HS-27A (cell line): ENCODE measurements around the gene ZNF331.
"Not testable (repeated sequence)": the region's sequence is repeated elsewhere in the genome, so short reads cannot be mapped to it uniquely, and the experiment has no call there.

Experiments
- DNase-seq: peaks from one replicate; pipeline ENCODE4 v3.0.0-alpha.2; 2012; ENCODE audit warnings: low read depth, missing footprints

The ZNF331 gene

DNA sequence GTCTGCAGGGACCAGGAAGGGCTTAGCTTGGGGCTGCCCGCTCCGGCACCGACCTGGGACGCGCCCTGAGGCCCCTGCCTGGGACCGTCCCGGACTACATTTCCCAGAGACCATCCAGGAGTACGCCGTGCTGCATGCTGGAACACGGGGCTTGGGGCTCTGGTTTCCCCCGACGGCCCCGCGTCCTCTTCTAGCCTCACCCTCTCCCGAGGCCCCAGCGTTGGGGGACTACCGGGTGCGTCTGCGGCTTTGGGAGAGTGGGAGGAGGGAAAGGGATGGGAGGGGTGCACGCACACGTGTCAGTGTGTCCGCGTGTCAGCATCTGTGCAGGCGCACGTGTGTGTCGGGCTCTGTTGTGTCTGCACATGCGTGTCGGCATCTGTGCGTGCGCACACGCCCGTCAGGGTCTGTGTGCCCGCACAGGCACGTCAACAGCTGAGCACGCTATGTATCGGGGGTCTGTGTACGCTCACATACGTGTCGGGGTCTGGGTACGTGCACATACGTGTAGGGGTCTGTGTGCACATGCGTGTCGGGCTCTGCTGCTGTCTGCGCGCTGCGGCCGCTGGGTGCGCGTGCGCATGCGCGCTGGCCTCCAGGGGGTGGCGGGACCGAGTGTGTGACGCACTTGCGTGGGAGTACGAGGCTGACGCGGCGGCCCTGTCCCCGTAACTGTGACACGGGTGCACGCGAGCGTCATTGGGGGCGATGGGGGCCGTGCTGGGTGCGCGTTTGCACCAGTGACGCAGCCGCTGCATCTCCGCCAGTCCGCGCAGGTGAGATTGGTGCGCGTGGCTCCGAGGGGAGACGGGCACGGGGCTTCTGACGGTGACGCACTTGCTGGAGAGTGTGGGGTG, at the start of gene ZNF331:
ZNF331 (plus strand) TSS at position 625 of the 857 bp plus-strand sequence. CDS start 31,232 bp downstream, outside the sequence.
- DNase-seq, result no peak

DNA sequence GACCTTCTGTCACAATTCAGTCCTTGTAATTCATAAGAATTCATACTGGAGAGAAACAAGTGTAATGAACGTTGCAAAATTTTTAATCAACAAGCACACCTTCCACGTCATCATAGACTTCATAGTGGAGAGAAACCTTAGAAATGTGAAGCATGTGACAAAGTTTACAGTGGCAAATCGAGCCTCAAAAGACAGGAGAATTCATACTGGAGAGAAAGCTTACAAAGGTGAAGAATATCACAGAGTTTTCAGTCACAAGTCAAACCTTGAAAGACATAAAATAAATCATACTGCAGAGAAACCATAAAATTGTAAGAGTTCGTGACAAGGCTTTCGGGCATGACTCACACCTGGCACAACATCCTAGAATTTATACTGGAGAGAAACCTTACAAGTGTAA, 45.8 kb upstream of the ZNF331 start:
- DNase-seq, result no peak

DNA sequence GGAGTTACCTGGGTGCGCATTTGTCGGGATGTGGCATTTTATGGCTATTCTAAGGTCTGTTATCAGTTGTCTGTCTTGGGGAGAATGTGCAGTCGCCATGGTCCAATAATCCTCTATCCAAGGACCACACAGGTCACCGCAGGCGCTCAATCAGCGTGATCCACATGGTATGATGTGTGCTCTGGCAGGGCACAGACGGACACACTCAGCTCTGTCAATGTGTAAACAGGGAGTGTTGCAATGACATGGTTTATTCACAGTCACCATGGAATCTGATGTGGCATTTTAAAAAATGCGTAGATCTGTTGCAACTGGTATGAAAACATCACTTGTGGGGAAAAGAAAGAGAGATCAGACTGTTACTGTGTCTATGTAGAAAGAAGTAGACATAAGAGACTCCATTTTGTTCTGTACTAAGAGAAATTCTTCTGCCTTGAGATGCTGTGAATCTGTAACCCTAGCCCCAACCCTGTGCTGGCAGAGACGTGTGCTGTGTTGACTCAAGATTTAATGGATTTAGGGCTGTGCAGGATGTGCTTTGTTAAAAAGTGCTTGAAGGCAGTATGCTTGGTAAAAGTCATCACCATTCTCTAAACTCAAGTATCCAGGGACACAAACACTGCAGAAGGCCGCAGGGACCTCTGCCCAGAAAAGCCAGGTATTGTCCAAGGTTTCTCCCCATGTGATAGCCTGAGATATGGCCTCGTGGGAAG, 40.5 kb upstream of the ZNF331 start:
- not testable (repeated sequence) for DNase-seq

DNA sequence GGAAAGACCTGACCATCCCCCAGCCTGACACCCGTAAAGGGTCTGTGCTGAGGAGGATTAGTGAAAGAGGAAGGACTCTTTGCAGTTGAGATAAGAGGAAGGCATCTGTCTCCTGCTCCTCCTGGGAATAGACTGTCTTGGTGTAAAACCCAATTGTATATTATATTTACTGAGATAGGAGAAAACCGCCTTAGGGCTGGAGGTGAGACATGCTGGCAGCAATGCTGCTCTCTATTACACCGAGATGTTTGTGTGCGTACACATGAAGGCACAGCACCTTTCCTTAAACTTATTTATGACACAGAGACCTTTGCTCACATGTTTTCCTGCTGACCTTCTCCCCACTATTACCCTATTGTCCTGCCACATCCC, 39.9 kb upstream of the ZNF331 start:
- DNase-seq, result not testable (repeated sequence)

DNA sequence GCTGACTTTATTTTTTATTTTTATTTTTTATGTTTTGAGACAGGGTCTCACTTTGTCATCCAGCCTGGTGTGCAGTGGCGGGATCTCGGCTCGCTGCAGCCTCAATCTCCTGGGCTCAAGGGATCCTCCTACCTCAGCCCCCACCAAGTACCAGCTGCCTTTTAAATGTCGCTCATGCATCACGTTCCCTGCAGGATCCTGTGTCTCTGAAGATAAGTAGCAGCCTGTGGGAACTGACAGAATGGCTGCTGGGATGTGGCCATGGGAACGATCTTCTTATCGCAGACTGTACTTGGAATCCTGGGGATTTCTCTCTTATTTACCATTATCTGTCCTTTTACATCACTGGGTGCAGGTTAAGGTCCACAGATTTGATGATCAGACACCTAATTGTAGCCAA, 34.8 kb upstream of the ZNF331 start:
- not testable (repeated sequence) for DNase-seq

DNA sequence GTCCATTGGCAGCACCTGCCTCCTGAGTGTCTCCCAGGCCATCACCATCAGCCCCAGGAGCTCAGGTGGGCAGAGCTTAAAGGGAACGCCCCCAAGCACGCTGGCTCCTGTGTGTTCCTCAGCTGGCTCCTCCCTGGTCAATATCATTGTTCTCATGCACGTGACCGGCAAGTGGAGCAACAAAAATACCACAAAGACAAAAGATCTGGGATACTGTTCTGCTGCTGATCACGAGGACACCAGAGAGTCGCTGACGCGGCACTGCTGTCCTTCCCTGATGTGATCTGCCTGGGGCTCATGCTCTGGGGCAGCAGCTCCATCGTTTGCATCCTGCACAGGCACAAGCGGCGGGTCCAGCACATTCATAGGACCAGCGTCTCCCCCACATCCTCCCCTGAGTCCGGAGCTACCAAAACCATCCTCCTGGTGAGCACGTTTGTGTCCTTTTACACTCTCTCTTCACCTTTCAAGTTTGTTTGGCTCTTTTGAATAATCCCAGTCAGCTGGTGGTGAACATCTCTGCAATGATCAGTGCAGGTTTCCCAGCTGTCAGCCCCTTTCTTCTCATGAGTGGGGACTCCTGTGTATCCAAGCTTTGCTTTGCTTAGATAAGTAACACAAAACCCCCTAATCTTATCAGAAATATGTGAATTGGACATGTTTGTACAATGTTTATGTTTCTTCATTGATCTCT, 34.1 kb upstream of the ZNF331 start:
- not testable (repeated sequence) for DNase-seq

DNA sequence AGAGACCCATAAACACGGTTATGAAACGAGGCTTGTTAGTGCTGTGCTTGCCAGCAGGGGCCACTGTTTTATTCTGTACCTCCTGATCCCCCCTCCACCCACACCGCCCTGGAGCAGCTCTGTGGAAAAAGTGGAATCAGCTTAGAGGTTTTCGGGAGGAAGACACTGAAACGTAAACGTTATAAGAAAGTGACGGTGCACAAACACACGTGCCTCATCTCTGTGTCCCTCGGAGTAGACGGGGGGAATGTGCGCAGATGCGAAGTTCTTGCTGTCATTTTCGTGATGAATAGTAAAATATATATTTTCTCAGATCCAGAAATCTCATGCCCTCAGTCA, 33.6 kb upstream of the ZNF331 start:
- not testable (repeated sequence) for DNase-seq

DNA sequence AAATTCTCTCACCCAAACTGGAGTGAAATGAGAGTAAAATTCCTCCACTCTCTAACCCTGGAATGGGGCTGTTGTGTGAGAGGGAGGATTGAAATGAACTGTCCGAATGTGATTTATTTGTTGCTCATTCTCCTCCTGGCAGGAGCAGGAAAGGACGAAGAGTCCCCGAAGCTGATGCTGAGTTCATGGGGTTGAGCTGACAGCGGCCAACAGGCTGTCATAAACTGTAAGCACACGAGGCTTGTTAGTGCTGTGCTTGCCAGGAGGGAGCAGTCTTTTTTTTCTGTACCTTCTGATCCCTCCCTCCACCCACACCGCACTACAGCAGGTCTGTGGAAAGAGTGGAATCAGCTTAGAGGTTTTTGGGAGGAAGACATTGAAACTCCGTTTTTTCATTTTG, 33.1 kb upstream of the ZNF331 start:
- no peak for DNase-seq

DNA sequence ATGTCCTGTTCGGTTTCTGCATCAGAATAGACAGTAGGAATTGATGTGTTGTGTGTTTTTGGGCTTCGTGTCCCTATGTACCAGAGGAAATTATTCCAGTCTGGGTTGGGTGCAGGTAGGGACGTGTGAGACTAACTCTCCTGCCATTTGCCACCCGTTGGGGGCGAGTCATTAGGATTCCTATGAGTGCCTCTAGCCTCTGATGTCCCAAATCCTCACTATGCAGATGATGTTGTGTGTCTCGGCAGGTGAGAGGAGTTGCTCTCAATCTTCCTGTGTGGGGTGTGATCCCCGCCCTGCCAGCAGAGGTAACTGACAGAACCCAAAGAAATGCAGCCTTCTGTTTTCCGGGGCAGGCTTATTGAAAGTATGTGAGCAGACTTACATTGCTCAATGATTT, 31.2 kb upstream of the ZNF331 start:
- no peak for DNase-seq

DNA sequence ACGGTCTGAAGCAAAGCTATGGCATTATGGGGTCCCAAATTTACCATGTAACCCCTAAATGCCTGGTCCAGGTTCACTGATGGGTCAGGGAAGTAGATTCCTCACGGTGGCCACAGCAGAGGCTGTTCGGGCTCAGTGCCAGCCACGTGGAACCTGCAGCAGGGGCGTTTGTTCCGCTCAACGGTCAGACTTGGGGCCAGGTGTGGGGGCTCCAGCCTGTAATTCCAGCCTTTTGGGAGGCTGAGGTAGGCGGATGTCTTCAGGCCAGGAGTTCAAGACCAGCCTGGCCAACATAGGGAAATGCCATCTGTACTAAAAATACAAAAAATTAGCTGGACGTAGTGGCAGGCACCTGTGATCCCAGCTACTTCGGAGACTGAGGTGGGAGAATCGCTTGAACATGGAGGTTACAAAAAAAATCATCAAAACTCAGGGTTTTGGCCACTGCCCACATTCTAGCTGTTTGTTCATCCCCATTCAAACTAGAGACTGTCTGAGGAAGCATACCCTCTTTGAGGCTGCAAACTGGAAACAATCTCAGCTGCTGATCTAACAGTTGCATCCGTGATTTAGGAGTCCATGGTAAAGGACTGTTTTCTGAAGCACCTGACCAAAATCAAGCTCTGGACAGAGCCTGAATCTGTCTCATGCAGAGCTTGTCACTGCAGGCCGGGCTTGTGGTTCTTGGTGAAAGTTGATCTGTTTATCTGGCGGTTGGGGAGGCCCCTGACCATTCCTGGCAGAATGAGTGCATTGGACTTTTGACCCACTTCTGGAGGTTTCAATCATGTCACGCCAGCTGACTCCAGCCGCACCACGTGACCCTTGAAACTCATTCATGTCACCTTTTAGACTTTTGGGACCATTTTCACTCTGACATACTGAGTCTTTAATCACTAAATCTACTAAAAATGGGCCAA, 30.2 kb upstream of the ZNF331 start:
- peak; percentile 34 for DNase-seq

DNA sequence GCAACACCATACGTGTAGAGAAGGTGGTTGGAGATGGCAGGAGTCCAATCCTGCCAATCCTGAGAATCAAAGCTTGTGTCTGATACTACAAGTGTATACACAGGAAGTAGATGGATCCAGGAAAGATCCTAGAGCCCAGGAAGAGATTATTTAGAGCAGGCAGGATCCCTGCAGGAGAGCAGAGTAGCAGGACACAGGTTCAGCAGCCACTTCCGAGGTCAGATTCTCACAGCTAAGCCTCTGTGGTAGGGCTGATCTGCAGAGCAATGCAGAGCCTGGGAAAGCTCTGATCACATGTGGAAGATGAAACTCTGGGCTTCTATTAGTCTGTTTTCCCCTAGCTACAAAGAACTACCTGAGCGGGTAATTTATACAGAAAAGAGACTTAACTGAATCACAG, 28.5 kb upstream of the ZNF331 start:
- DNase-seq, result no peak

DNA sequence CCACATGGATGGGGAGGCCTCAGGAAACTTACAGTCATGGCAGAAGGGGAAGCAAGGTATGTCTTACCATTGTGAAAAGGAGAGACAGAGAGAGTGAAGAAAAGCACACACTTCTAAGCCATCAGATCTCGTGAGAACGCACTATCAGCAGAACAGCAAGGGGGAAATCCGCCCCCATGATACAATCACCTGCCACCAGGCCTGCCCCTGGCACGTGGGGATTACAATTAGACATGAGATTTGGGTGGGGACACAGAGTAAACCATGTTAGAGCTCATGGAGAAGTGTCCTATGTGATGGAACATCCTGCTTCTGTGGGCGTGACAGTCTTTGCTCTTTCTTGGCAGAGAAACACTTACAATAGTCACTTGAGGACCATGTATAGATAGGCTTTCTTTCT, 28.1 kb upstream of the ZNF331 start:
- DNase-seq, result no peak

DNA sequence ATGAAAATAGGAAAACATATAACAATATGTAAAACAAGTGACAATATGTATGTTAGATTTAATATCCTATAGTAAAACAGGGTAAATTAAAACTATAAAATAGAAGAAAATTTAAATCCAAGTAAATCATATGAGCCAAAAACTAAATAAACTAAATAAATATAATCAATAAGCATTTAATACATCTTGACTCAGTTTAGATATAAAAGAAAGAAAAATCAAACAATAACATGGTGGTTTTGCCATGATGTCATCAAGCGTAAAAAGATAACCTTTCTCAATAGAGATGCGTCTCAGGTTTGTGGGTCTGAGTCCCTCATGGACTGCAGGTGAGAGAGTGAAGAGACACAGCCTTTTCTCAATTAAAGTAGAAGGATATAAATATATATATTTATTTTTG, 26.6 kb upstream of the ZNF331 start:
- no peak for DNase-seq

DNA sequence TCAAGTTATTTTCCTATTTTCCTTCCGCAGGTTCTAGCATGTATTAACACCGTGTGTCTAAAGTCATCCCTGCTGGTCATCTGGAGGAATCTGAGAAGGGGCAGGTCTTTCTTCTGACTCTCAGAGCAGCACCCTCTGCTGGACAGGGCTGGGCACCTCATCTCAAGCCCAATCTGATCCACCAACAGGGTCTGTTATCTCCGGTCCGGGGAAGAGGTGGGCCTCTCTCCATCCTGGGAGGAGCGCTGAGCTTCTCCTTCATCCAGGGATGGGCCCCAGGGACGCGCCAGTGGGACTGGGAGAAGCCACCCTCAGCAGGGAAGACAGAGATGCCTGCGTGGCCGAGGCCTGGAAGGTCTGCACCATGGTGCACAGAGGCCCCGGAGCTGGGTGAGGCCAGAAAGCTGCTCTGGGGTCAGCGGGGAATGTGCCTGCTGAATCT, 26.0 kb upstream of the ZNF331 start:
- DNase-seq, result peak; percentile 31

DNA sequence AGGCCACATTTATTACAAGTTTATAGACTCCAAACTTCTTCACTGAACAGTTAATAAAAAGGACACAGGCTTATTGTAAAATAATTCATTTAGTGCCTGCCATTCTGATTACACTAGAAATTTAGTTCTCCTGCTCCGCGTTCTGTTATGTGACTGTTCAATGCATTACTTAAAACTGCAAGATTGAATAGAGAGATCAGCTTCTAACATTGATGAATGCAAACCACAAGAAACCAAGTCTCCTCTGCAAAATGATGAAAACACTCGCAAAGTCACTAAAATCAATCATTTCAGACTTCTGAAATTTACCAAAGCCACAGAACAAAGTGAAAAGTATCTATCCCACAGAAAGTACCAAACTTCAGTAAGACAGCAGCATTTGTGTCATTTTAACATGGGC, 22.9 kb upstream of the ZNF331 start:
- not testable (repeated sequence) for DNase-seq

DNA sequence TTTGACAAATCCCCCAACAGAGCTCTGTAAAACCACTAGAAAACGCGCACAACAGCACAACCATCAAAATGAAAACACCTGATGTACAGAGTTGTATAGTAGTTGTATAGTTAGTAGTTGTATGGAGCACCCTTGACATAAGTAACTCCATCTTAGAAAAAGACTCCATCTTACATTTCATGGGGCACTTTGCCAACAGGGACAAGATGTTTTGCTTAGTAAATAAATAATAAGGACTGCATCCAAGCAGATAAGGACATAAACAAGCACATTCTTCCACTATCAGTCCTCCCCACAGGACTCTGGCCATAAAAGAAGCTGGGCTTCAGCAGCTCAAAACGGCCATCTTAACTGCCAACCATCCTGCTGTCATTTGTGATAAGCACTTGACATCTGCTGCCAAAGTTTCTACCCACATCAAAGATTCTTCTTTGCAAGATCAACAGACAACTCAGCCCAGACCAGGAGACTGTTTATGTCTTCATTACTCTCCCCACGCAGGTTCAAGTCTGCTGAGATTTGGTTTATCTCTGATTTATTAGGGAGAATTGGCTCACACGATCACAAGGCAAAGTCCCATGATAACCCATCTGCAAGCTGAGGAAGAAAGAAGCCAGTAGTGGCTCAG, 20.7 kb upstream of the ZNF331 start:
- no peak for DNase-seq

DNA sequence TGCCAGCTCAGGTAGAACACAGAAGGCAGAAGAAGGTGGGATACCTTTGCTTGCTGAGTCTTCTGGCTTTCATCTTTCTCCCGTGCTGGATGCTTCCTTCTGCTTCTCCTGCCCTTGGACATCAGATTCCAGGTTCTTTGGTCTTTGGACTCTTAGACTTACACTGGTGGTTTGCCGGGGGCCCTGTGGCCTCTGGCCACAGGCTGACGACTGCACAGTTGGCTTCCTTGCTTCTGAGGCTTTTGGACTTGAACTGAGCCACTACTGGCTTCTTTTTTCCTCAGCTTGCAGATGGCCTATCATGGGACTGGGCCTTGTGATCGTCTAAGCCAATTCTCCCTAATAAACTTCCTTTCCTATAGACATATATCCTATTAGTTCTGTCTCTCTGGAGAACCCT, 19.8 kb upstream of the ZNF331 start:
- DNase-seq, result no peak

DNA sequence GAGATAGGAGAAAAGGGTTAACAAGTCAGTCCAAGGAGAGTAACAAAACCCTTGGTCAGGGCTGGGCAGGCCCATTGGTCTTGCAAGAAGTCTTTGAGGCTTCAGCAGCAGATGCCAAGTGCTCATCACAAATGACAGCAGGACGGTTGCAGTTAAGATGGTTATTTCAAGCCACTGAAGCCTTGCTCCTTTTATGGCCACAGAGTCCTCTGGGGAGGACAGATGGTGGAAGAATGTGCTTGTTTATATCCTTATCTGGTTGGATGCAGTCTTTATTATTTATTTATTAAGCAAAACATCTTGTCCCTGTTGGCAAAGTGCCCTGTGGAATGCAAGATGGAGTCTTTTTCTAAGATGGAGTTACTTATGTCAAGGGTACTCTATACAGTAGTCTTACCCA, 19.2 kb upstream of the ZNF331 start:
- no peak for DNase-seq

DNA sequence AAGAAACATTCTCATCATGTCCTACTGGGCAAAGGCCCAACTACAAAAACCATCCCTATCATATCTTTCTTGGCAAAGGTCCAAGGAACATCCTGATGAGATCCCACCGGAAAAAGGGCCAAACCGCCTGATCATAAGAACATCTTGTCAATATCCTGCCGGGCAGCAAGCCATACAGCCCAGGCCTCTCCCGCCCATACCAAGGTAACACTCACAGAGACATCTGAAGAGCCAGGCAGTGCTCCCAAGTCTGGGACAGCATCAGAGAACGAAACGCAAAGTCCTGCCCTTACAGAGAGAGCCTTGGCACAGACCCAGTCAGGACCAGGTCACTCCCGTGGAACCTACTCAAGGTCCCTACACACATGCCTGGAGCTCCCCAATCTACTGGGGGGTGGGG, 18.5 kb upstream of the ZNF331 start:
- no peak for DNase-seq

DNA sequence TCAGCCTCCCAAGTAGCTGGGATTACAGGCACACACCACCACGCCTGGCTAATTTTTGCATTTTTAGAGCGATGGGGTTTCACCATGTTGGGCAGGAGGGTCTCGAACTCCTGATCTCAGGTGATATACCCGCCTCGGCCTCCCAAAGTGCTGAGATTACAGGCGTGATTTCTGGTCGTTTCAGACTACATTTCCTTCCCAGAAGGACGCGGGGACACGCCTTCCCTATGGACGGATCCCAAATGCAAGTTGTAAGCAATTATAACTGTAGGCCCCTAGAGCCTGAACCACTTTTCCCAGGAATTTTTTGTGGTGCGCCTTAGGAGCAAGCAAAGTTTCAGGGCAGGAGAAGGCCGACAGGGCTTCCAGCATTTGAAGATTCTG, 17.8 kb upstream of the ZNF331 start:
- DNase-seq, result no peak
